Stomach smooth muscle (tissue), 2 donors: Measurements from ENCODE around the gene AP3S2.
A peak's percentile ranks its signal among the peaks of the same experiment; 100 is the strongest.
"Not testable (repeated sequence)": the region's sequence is repeated elsewhere in the genome, so short reads cannot be mapped to it uniquely, and the experiment has no call there.

Source experiments
- H3K27ac ChIP-seq: one replicate; pipeline ENCODE4 v1.7.0; 2013; ENCODE audit warnings: mild to moderate bottlenecking, low read length, inconsistent platforms
- H3K27me3 ChIP-seq, 2 donors: one replicate each; pipeline ENCODE4 v1.7.0; 2013; ENCODE audit warnings: low read length in 2 of 2; ENCODE audit not compliant: insufficient read depth in 2 of 2, control insufficient read depth in 1 of 2
- H3K36me3 ChIP-seq, 2 donors: one replicate each; pipeline ENCODE4 v1.7.0; 2013; ENCODE audit warnings: low read length in 2 of 2; ENCODE audit not compliant: control insufficient read depth in 2 of 2, insufficient read depth in 2 of 2
- H3K4me1 ChIP-seq: one replicate; pipeline ENCODE4 v1.7.0; 2013; ENCODE audit warnings: low read length; ENCODE audit not compliant: control insufficient read depth, insufficient read depth
- H3K4me3 ChIP-seq, 2 donors: one replicate each; pipeline ENCODE4 v1.7.0; 2013; ENCODE audit warnings: low read length in 2 of 2
- H3K9ac ChIP-seq, 2 donors: one replicate each; pipeline ENCODE4 v1.7.0; 2013; ENCODE audit warnings: low read length in 2 of 2, mild to moderate bottlenecking in 1 of 2
- H3K9me3 ChIP-seq, 2 donors: one replicate each; pipeline ENCODE4 v1.7.0; 2013; ENCODE audit warnings: low read length in 2 of 2; ENCODE audit not compliant: control insufficient read depth in 2 of 2
- donor health status: healthy.
- donor health status: Pancreatic carcinoma.

AP3S2 gene

GRCh38 chr15:89893696-89894447, at the start of gene AP3S2:
Gene AP3S2, minus strand, starts transcription at chr15:89893994. Its CDS starts 45 bp downstream, at chr15:89893949.
- peak within 1 kb of the TSS; percentile 94 to 97 for H3K4me3 ChIP-seq
- H3K36me3 ChIP-seq, result peaks cover under 1 to 2% of the 10 kb centered on the region in 2 donors
- peak within 1 kb of the TSS; percentile 86 for H3K27ac ChIP-seq
- H3K27me3 ChIP-seq, result no peaks in the 10 kb centered on the region
- H3K9me3 ChIP-seq, result no peaks in the 10 kb centered on the region
- peaks cover 6% of the 10 kb centered on the region for H3K4me1 ChIP-seq
- H3K9ac ChIP-seq, result peak within 1 kb of the TSS; percentile 94 to 97

DNA sequence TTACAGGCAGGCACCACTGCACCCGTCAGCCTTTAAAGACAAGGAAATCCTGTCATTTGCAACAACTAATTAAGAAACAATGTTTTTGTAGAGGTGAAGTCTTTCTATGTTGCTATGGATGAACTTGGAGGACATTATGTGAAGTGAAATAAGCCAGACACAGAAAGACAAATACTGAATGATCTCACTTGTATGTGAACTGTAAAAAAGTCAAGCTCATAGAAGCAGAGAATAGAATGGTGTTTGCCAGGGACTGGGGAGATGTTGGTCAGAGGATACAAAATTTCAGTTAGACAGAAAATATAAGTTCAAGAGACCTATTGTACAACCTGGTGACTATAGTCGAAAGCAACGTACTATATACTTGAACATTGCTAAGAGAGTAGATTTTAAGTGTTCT, 46.1 kb upstream of the AP3S2 start:
- H3K4me1 ChIP-seq, result no peaks in the 10 kb centered on the region
- H3K27me3 ChIP-seq, result no peaks in the 10 kb centered on the region
- H3K9ac ChIP-seq, result no peak overlapping the region
- no peak overlapping the region for H3K4me3 ChIP-seq
- H3K9me3 ChIP-seq, result no peaks in the 10 kb centered on the region
- no peak overlapping the region for H3K27ac ChIP-seq
- no peaks in the 10 kb centered on the region for H3K36me3 ChIP-seq

DNA sequence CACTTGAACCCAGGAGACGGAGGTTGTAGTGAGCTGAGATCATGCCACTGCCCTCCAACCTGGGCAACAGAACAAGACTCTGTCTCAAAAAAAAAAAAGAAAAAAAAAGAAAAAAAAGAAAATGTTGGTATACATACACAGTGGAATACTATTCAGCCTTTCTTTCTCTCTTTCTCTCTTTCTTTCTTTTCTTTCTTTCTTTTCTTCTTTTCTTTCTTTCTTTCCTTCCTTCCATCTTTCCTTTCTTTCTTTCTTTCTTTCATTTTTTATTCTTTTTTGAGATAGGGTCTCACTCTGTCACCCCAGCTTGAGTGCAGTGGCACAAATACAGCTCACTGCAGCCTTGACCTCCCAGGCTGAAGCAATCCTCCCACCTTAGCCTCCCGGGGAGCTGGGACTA, 45.6 kb upstream of the AP3S2 start:
- H3K9ac ChIP-seq, H3K9me3 ChIP-seq: not testable (repeated sequence)

GRCh38 chr15:89937365-89938350, 43.9 kb upstream of the AP3S2 start:
- H3K4me3 ChIP-seq, result no peak overlapping the region
- no peaks in the 10 kb centered on the region for H3K4me1 ChIP-seq
- H3K36me3 ChIP-seq, result no peaks in the 10 kb centered on the region
- no peak overlapping the region for H3K27ac ChIP-seq
- H3K9ac ChIP-seq, result no peak overlapping the region
- H3K9me3 ChIP-seq, result no peaks in the 10 kb centered on the region
- no peaks in the 10 kb centered on the region for H3K27me3 ChIP-seq

More for the DNA sequence above, 45.6 kb upstream of the AP3S2 start:
- H3K27ac ChIP-seq, H3K27me3 ChIP-seq, H3K36me3 ChIP-seq, H3K4me1 ChIP-seq, H3K4me3 ChIP-seq: not testable (repeated sequence)

- Histone ChIP-seq H3K9me3 (no peaks in the 10 kb centered on the region), H3K9ac (no peak overlapping the region), H3K27ac (no peak overlapping the region), H3K27me3 (no peaks in the 10 kb centered on the region), H3K4me3 (no peak overlapping the region), H3K4me1 (no peaks in the 10 kb centered on the region), H3K36me3 (no peaks in the 10 kb centered on the region)
Measured at GRCh38 chr15:89936786-89937265, 43.0 kb upstream of the AP3S2 start.

- no peak overlapping the region for H3K9ac ChIP-seq
- H3K4me3 ChIP-seq, result no peak overlapping the region
- no peaks in the 10 kb centered on the region for H3K27me3 ChIP-seq
- H3K36me3 ChIP-seq, result no peaks in the 10 kb centered on the region
- no peaks in the 10 kb centered on the region for H3K4me1 ChIP-seq
- no peaks in the 10 kb centered on the region for H3K9me3 ChIP-seq
- no peak overlapping the region for H3K27ac ChIP-seq
Measured at GRCh38 chr15:89936051-89936785, 42.4 kb upstream of the AP3S2 start.

DNA sequence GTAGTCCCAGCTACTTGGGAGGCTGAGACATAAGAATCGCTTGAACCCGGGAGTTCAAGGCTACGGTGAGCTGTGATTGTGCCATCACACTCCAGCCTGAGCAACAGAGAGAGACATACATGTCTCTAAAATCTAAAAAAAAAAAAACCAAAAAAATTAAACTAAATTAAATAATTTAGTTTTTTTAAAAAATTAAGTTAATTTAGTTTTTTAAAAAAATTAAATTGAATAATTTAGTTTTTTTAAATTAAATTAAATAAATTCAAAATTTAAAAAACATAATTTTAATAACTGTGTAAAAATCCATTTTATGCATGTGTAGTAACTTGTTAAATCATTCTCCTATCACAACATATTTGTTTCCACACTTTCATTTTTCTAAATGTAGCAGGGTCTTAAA, 39.1 kb upstream of the AP3S2 start:
- no peak overlapping the region for H3K27ac ChIP-seq
- no peak overlapping the region for H3K9ac ChIP-seq
- H3K9me3 ChIP-seq, result no peaks in the 10 kb centered on the region
- no peaks in the 10 kb centered on the region for H3K27me3 ChIP-seq
- H3K36me3 ChIP-seq, result no peaks in the 10 kb centered on the region
- H3K4me3 ChIP-seq, result no peak overlapping the region
- H3K4me1 ChIP-seq, result no peaks in the 10 kb centered on the region

DNA sequence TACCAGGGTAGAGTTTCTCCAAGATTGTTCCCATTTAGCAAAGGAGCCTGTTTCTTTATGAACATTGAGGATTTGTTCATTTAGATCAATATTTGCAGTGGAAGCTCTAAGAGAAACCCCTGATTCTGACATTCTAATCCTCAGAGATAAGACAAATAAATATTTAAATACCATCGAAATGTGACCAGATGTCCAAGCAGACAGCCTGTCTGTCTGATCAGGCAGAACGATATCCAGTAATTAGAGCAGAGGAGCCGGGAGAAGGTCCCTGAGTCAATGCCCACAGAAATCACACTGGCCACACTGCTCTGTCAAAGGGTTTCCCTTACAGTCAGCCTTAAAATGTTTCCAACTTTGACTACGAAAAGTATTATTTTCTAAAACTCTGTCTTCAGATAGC, 34.6 kb upstream of the AP3S2 start:
- no peak overlapping the region for H3K27ac ChIP-seq
- no peaks in the 10 kb centered on the region for H3K36me3 ChIP-seq
- H3K9me3 ChIP-seq, result no peaks in the 10 kb centered on the region
- no peak overlapping the region for H3K9ac ChIP-seq
- no peak overlapping the region for H3K4me3 ChIP-seq
- no peaks in the 10 kb centered on the region for H3K27me3 ChIP-seq
- H3K4me1 ChIP-seq, result no peaks in the 10 kb centered on the region

GRCh38 chr15:89926158-89926557, 32.4 kb upstream of the AP3S2 start:
- no peak overlapping the region for H3K9ac ChIP-seq
- no peak overlapping the region for H3K4me3 ChIP-seq
- H3K9me3 ChIP-seq, result no peaks in the 10 kb centered on the region
- no peaks in the 10 kb centered on the region for H3K4me1 ChIP-seq
- H3K27me3 ChIP-seq, result no peaks in the 10 kb centered on the region
- no peaks in the 10 kb centered on the region for H3K36me3 ChIP-seq
- no peak overlapping the region for H3K27ac ChIP-seq

DNA sequence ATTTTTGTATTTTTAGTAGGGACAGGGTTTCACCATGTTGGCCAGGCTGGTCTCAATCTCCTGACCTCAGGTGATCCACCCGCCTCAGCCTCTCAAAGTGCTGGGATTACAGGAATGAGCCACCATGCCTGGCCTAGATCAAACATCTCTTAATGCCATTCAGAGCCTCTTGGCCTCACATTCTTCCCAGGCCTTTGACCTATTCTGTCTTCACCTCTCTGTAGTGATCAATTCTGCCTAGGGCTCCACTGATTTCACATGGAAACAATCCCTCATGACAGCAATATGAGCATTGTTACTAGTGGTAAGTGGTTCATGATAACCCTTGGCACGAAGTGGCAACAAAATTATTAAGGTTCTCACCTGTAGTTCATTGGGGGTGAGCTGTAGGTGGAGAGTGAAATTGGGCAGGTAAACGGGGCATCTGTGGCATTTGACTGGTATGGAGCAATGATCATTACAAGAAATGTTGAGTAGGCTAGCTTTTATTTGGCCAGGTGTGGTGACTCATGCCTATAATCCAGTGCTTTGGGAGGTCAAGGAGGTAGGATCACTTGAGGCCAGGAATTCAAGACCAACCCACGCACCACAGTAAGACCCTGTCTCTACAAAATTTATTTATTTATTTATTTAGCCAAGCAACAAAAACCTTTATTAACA, 23.8 kb upstream of the AP3S2 start:
- peaks cover 6% of the 10 kb centered on the region for H3K4me1 ChIP-seq
- H3K27ac ChIP-seq, result no peak overlapping the region
- H3K36me3 ChIP-seq, result no peaks in the 10 kb centered on the region

More for the DNA sequence above, 23.8 kb upstream of the AP3S2 start:
- no peak overlapping the region for H3K4me3 ChIP-seq
- no peaks in the 10 kb centered on the region for H3K9me3 ChIP-seq
- no peaks in the 10 kb centered on the region for H3K27me3 ChIP-seq
- no peak overlapping the region for H3K9ac ChIP-seq
